ENCODE data around the gene GAL3ST2.
"Not testable (repeated sequence)": the region's sequence is repeated elsewhere in the genome, so short reads cannot be mapped to it uniquely, and the experiment has no call there.

- not testable (repeated sequence) for TF ChIP-seq CTCF (conservative IDR thresholded peaks at IDR 0.05; ENCODE audit: low read depth, low read length); EZH2phosphoT487 (IDR thresholded peaks at IDR 0.05; ENCODE audit: borderline replicate concordance, low read length); EZH2 (IDR thresholded peaks at IDR 0.05; ENCODE audit: low read length, unreplicated experiment)
Measured at GRCh38 chr2:241819947-241820624, 43.5 kb downstream of the GAL3ST2 start.

All from PC-3 (cell line).